Activated naive CD4-positive, alpha-beta T cell treated with Interleukin-2 at 50 U/mL for 16 hours (primary cell): ENCODE data around the gene COX8C.
"Not testable (repeated sequence)": the region's sequence is repeated elsewhere in the genome, so short reads cannot be mapped to it uniquely, and the experiment has no call there.

Experiments used
- DNase-seq: peaks from one replicate; pipeline ENCODE4 v3.0.0-alpha.2; 2020

COX8C gene

GRCh38 chr14:93322929-93323599 lies 23.9 kb upstream of the COX8C start:
- DNase-seq: no peak

DNA sequence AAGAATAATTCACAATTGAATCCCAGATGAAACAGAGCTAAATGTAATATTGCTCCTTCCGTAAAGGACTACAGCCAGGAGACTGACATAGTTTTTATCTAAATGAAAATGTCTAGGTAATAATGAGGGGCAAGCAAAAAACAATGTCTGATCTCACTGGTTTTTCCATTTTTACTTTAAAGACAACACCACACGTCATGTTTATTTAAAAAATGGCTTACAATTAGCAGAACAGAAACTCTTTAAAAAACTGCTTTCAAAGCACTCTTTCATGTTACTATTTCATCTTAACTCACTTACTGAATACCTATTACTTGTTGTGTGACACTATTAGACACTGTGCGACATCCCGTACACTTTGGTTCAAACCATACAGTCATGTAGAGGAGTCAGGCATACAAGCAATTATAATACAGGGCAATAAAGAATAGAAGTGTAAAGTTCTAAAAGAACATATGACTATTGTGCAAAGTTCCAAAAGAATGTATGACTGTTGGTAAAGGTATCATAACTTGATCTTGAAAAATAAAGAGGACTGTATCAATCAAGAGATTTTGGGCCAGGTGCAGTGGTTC lies 23.3 kb upstream of the COX8C start:
- DNase-seq: no peak

DNA sequence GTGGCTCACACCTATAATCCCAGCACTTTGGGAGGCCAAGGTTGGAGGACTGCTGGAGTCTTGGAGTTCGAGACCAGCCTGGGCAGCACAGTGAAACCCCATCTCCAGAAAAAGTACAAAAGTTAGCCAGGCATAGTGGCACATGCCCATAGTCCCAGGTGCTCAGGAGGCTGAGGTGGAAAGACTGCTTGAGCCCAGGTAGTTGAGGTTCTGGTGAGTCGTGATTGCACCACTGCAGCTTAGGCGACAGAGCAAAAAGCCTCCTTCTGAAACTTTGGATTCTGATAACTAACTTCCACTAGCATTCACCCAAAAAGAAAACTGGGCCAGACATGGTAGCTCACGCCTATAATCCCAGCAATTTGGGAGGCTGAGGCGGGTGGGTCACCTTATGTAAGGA lies 20.8 kb upstream of the COX8C start:
- DNase-seq: no peak

GRCh38 chr14:93328546-93328945 lies 18.4 kb upstream of the COX8C start:
- DNase-seq: no peak

DNA sequence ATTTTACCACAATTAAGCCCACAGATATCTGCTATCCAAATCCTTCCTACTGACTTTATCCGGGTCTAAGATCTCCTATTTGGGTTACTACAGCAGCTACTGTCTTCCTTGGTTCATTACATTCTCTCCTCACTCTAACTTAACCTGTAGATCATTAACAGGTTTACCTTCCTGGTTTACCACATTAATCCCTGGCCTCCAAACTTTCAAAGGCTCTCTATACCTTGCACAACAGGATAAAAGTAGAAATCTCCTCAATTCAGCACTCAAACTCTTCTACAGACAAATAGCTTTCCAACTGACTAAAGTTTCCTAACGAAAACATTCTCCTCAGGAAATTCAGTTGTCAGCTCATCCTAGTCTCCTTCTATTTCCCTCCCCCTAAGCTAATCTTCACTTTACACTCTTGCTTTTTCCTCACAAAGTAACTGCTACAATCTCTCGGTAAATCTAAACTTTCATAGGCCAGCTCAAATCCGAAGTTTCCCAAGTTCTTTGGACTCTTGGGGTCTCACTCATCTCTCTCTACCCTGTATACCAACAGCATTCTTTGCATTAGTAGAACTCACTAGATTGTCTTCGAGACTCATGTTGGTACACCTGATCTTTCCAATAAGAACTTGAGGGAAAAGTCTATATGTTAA lies 16.9 kb upstream of the COX8C start:
- no peak for DNase-seq

DNA sequence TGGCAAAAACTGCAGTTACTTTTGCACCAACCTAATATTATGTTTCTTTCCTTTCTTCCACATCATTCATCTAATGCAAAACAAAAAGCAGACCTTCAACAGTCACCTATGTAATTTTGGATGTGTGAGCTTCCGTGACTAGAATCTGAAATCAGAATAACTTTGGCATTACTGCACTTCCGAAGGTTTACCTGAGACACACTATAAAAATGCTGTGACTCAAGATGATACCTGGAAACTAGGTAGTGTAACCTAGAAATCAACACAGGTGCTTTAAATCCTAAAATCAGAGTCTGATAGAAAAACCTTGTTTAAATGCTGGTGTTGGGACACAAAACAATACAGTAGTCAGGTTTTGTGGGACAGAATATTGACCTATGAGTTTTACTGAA lies 16.4 kb upstream of the COX8C start:
- no peak for DNase-seq

DNA sequence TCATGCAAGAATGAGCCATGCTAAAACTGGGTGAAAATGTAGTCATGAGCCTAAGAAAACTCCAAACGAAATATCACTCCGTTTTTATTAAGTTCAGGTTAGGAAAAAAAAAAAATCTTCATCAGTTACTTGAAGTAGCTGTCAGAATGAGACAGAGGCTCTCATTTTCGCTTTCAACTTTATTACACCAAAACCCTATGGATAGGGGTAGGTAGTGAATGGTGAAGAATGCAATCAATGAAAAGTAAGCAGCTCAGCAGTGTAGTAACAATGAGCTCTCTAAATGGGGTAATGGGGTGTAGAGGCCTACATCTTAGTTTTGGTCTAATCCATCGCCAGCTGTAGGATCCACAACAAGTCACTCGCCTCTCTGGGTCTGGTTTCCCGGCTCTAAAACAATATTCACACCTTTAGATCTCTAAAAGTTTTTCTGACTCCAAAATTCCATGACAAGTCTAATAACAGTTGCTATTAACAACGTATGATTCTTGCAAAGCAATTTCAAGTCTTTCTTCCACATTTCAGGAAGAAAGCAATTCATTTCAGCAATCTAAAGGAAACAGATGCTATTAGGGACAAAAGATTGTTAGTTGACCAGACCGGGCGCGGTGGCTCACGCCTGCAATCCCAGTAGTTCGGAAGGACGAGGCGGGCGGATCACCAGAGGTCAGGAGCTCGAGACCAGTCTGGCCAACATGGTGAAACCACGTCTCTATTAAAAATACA lies 15.8 kb upstream of the COX8C start:
- no peak for DNase-seq

DNA sequence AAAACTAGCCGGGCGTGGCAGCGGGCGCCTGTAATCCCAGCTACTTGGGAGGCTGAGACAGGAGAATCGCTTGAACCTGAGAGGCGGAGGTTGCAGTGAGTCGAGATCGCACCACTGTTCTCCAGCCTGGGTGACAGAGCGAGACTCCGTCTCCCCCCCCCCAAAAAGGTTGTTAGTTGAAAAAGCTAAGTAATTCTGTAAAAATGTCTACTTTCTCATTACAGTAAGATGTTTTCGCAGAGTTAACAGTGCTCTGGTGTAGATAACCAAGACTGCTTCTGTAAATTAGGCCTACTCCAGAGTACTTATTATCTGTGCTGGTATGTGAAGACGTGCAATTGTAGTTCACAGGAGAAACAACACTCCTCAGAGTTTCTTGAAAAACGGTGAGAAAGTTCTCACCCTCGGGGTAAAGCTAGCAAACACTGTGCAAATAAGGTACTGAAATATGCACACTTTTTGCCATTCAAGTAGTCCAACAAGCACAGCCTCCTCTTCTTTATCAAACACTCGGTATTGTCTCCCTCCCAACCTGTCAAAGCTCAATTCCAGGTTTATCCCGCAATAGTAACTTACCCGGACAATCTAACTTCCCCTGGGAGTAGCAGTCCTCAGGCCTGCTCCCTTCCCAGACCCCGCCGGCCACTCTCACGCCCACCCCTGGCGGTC lies 15.1 kb upstream of the COX8C start:
- DNase-seq: no peak

DNA sequence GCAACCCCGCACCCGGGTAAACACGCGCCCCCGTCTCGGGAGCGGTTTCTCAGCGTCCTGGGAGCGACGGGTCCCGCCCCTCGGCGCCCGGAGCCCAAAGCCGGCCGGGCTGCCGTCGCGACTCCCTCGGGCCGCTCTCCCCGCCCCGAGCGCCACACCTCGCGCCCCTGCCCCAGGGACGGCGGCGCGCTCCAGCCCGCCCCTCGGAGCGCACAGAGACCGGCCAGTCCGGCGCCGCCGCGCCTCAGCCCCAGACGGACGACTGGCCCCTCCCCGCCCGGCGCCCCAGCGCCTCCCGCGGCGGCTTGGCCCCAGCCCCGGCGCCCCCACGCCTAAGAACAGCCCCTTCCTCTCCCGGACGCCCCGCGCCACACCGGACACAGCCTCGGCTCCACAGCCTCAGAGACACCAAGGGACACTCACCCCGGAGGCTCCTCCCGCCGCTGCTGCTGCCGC lies 14.6 kb upstream of the COX8C start:
- DNase-seq: peak; percentile 37

DNA sequence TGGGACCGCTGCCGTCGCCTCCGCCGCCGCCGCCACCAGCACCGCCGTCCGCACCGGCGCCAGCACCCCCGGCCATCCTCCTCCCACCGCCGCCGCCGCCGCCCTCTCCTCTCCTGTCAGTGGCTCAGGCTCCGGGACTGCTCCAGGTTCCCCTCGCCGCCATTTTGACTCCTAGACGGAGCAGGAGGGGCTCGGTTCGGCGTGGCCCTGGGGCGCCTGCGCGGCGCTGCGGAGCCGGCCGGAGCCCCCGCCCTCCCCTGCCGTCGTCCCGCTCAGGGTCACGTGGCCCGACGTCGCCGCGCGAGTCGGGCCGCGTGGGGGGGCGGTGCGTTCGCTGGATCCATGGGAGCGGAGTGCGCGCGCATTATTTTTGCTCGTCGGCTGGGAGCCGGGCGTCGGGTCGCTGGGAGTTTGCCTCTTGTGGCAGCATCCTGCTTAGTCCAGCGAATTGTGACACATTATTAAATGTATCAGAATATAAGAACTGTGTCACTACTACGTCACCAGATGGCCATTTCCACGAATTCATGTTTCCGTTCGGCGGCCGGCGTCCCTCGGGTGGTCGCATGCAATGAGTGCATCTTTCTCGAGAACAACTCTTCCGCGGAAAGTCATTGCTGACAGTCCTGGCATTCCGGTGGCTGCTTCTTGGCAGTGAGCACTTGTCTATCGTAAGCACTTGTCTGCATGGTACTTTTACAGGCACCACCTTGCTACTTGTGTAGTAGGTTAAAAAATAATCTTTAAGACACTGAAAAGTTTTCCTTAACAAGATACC lies 13.9 kb upstream of the COX8C start, which contains the start of gene BTBD7:
TSS of gene BTBD7 (minus strand) at position 184 of the 778 bp plus-strand sequence. CDS start 36,985 bp downstream, outside the sequence.
- peak; percentile 95 for DNase-seq

DNA sequence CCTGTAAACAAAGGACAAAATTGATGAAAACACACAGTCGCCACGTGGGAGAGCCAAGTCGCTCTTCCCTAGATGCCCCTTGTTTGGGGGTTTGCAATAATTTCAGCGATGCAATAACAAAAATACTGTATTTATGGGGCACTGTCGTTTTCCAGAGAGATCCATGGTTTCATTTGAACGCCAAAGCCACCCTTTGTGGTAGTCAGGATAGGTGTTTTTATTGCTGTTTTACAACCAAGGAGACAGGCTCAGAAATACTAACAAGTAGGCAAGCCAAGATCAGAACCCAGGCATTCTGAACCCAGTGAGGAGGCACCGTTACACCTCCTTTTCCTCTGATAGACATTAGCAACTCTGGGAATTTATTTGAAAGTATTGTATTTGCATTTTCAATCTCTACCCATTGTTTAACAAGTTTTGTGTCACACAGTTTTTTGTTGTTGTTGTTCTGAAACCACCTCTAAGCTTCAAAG lies 13.3 kb upstream of the COX8C start:
- DNase-seq: no peak

DNA sequence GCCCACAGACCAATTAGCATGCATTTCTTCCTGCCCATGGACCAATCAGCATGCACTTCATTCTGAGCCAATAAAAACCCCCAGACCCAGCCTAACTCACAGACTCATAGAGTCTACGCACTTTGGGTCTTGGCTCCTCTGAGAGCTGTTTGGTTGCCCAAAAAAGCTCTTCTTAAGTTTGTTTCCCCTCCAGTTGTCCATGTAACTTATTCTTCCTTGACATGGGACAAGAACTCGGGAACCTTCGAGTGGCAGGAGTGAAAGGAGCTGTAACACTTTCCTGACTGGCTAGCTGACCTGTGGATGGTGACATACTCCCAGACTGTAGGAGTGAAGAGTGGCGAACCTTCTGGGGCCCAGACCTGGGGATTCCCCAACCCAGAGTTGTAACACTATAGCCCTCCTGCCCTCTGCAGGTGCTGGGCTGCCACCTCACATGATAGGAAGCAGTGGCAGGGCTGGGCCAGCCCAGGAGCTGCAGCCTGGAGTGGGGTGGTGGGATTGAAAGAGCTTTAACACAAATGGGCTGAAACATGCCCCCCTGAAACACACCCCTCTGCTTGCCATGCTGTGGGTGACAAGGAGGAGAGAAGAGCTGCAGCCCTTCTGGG lies 9.7 kb upstream of the COX8C start:
- DNase-seq: peak; percentile 6

- DNase-seq: no peak
Measured at GRCh38 chr14:93337884-93338283, 9.1 kb upstream of the COX8C start.

DNA sequence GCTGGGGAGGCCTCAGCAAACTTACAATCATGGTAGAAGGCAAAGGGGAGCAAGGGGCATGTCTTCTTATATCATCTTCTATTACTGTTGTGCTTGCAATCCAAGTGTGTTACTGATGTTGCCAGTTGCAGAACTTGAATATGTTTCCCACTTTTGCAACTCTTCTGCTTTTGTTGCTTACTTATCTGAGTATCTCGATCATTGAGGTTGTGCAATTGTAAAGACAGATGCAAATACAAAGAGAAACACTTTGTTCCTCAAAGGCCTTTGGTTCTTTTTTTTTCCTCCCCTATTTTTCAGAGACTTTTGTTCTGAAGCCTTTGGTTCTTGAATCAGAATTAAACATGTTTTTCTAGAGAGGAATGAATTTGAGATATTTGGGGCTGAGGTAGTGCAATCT lies 3.7 kb upstream of the COX8C start:
- DNase-seq: no peak

DNA sequence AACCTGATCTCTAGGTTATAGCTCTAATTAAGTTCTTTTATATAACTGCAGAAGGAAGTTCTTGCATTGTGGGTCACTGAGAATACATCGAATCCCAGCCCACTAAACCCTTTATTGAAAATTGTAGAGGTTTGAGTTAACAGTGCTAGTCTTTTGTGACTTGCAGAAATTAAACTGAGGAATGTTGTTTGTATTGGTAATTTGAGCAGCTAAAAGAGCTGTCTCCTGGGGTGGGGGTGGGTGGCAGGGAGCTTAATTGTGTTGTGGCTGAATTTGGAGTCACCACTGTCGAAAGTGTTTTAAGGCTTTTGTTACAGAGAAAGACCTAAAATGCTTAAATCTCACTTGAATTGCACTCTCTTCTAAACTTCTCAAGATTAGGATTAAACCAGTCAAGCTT lies 3.2 kb upstream of the COX8C start:
- DNase-seq: no peak

DNA sequence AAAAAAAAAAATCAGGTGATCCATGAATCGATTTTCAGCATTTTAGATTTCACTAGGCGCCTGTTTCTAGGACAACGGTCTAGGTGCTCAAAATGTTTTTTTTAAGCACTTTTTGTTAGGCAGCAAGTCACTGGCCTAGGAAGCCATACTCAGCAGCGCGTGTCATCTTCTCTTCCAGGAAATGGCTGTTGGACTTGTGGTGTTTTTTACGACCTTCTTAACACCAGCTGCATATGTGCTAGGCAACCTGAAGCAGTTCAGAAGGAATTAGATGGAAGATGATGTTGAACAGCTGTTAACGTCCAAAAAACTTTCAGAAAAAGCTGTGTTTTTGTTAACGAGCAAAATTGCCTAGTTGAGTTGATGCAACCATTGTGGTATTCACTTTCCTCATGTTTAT lies 868 bp downstream of the COX8C start:
- no peak for DNase-seq

DNA sequence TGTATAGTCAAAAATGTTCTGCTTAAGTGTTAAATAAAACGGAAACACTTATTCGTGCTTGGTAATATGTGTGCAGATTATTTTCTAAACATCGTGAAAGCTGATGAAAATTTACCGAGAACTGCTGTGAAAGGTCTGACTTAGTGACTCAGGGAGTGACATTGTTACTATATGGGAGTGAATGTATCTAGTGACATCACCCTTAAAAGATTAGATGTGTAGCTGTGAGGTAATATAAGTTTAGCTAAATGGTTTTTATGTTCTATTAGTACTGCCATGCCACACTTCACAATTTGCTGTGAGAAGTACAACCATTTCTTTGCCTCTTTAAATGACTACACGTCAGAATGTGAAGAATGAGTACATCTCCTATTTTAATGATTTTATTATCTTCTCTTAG lies 1.3 kb downstream of the COX8C start:
- DNase-seq: no peak

DNA sequence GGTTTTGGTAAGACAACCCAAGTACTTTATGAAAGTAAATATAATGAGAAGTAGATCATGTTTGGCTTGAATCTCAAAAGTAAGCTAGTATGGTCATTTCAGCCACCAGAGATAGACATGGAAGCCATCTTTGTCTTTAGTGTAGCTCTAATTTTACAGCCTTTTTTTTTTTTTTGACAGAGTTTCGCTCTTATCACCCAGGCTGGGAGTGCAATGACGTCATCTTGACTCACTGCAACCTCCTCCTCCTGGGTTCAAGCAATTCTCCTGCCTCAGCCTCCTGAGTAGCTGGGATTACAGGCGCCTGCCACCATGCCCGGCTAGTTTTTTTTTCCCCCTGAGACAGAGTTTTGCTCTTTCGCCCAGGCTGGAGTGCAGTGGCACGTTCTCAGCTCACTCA lies 7.9 kb downstream of the COX8C start:
- not testable (repeated sequence) for DNase-seq

GRCh38 chr14:93368996-93369712 lies 22.2 kb downstream of the COX8C start:
- no peak for DNase-seq

DNA sequence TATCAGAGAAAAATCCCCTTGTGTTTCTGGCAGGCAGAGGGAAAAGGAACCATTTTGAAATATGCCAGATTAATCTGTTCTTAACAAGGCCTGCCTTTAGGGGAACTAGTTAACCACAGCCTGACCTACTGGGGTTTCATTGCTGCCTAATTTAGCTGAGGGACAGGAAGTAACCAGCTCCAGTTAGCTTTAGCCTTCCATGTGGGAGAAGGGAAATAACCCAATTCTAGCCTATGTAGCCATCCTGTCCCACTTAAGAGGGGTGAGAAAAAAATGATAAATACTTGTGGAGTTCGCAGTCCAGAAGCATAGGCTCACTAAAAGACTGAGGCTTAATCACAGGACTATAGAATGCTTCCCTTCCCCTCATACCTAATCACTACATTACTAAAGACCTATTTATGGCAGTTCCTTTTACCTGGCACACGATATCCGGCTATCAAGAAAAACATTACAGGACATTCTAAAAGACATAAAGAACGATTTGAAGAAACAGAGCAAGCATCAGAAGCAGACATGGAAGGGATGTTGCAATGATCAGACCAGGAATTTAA lies 22.8 kb downstream of the COX8C start:
- DNase-seq: no peak
